ENCODE results near the gene JARID2.

The JARID2 gene

GRCh38 chr6:15247500-15248450, 1.9 kb downstream of the JARID2 start:
- DNase-seq = peak; percentile 63

DNA sequence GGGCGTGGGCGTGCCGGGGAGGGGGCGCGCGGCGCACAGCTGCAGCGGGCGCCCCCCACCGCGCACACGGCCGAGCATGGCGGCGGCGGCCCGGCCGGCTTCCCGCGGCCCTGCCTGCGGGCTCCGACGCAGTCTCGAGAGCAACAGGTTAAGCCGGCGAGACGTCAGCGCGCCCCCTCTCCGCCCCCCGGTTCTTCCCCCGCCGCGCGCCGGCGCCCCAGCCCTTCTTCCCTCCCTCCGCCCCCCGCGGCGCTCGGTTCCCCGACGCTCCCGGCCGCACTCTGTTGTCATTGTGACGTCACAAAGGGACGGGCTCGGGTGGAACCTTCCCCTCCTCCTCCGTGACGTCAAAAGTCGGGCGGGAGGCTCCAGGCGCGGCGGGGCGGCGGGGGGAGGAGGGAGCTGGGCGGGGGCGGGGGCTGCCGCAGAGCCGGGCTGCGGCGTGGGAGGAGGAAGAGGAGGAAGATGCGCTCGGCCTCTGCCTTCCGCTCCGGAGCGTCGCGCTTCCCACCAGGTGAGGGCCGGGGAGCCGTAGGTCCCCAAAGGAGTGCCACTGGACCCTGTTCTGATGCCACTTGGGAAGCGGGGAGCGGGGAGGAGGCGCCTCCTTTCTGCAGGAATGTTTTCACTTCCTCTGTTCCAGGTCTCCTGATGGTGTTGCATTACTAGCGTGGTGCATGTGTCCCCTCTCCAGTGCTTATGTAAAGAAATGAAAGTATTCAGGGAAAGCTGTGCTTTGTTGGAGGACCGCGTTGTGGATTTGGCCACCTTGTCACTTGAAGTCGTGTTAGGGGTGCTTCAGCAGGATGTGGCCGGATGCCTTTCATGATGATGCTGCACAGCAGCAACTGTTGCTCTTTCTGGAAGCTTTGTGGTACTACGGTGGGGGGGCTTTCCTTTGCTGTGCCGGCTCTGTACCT, 2.8 kb downstream of the JARID2 start:
- DNase-seq = peak; percentile 95

- no peak for DNase-seq
These were observed 3.6 kb downstream of the JARID2 start for GRCh38 chr6:15249371-15250019.

DNA sequence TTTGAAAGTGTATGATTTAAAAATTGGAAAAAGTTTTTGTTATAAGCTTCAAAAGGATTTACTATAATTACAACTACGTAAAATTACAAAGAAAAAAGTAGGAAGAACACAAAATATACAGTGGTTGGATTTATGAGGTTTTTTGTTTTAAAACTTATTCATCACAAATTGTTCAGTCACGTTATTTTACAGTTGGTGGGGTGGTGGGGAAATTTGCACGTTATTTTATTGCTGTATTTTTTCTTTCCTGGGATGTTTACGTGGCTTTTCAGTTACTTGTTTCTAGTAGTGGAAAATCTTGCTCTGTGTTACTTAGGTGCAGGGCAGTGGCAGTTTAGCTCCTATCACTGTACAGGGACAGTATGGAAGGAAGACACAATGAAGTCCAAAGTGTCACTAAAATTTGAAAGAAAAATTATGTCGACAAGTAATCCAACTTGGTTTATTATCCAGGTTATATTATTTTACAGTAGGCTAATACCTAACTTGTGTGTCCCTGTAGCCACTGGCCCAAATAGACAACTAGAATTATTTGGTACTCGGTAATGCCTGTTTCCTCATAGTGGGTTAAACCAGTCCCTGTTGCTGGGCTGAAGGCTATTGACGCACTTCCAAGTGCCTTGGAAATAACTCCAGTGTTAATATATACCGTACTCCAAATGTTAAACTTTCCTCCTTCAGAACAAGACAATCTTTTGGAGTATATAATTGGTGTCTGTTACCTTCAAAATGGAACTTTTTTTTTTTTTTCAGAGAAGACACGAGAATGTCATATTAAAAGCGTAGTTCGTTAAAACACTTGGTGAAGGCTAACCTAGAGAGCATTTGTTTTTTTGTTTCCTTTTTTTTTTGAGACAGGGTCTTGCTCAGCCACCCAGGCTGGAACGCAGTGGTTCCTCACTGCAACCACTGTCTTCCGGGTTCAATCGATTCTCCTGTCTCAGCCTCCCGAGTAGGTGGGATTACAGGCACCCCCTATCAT, 4.6 kb downstream of the JARID2 start:
- no peak for DNase-seq

GRCh38 chr6:15252195-15252594, 6.3 kb downstream of the JARID2 start:
- DNase-seq = no peak

DNA sequence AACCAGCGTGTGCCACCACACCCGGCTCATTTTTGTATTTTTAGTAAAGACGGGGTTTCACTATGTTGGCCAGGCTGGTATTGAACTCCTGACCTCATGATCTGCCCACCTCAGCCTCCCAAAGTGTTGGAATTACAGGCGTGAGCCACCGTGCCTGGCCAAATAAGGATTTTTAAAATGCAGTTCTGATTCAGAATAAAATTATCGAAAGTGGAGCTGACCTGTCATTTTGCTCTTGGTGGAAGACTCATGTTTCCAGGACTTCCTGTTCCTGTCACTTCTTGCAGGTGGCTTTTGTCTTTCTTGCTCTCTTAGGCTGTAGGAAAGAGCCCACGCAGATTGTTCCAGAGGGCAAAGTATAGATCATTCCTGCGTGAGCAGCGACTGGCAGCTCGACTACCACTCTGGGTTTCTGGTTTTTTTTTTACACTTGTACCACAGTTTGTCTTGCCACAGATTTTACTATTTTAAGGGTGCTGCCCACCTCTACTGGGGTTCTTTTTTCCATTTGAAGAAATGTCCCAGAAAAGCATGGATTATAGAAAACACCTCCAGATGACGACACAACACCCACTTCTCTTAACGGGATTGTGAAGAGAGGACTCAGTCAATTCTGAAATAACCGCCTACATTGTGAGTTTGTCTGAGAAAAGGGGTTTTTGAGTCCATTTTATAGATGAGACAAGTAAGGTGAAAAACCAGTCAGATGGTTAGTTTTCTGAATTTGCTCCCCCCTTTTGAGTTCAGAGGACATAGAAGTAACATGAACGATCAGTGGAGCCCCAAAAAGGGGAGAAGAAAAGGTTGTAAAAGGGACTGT, 7.5 kb downstream of the JARID2 start:
- no peak for DNase-seq

- no peak for DNase-seq
These were observed 8.5 kb downstream of the JARID2 start for GRCh38 chr6:15254070-15254975.

GRCh38 chr6:15255481-15255880, 9.6 kb downstream of the JARID2 start:
- DNase-seq = no peak

DNA sequence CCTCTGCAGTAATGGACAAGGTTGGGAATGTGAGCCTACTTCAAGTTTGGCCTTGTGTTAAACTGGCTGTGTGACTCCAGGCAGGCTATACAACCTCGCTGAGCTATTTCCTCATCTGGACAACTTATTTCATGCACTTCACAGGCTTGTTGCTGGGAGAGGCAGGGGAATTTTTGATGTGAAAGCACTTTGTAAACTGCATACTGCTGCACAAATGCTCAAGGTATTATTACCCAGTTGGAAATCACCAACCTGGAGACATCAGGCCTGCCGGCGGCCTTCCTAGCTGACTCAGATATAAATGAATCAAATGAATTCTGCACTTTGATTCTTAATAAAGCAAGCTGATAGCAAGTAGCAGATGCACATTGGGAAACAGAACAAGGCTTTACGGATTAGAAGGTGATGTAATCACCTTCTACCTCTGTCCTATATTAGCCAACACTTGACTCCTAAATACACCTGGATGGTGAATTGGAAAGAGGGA, 10.1 kb downstream of the JARID2 start:
- no peak for DNase-seq

- DNase-seq = no peak
These were observed 10.8 kb downstream of the JARID2 start for GRCh38 chr6:15256538-15257271.

GRCh38 chr6:15257357-15258132, 11.7 kb downstream of the JARID2 start:
- DNase-seq = no peak

DNA sequence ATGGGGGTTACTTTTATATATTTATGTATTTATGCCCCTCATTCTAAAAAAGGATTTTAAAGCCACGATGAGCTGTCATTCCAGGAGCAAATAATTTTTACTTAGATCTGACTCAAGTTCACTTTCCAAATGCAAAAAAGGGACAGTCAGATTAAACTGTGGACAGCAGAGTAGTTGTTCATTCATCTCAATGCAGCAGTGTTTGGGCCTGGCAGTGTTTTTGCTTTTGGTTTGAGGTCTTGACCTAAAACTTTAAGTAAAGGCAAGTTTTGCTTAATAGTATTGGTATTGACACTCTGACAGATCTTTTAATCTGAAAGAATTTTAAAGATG, 13.9 kb downstream of the JARID2 start:
- no peak for DNase-seq

GRCh38 chr6:15260099-15260821, 14.4 kb downstream of the JARID2 start:
- no peak for DNase-seq

DNA sequence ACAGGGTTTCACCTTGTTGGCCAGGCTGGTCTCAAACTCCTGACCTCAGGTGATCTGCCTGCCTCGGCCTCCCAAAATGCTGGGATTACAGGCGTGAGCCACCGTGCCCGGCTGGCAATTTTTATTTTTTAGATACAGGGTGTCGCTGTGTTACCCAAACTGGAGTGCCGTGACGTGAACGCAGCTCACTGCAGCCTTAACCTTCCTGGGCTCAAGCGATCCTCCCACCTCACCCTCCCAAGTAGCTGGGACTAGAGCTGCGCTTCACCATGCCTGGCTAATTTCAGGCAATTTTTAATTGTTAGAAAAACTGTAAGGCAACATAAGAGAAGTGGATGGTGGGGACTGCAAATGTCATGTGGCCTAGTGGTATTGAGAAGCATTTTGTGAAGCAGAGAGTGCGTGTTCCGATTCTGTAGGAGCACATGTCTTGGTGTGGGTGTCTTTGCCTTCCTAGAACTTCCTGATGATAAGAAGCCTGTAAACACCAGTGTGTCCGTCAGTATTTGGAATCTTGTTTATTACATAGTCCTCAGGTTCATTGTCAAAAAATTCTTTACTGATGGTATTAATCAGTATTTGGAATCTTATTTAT, 18.0 kb downstream of the JARID2 start:
- DNase-seq = no peak

- no peak for DNase-seq
These were observed 18.5 kb downstream of the JARID2 start for GRCh38 chr6:15264412-15264811.

GRCh38 chr6:15264902-15265761, 19.3 kb downstream of the JARID2 start:
- no peak for DNase-seq
